IMR-90 (cell line): ENCODE data around the gene IQSEC1. TPM values are rescaled to one million over a fixed set of nuclear protein-coding genes. Genes with fewer than 3 reads are reported as not detected.

ENCODE experiments used
- ATAC-seq: fragments of 200-7000 bp; cut with Tn5 transposase; 2 replicates; pipeline ENCODE4 v1.9.1; 2020; ENCODE audit warnings: low read depth, mild to moderate bottlenecking, moderate library complexity
- BruUV-seq: library from RNA; stranded (reverse); fragments of 400-500 nt; replicated peaks from 2 replicates; lab custom pipeline; 2021; lab: Mats Ljungman, UMichigan
- CTCF ChIA-PET: fragments of 300-600 bp; formaldehyde crosslinking; extraction: SDS; loops from one replicate; lab custom pipeline; 2021; ENCODE audit warnings: antibody characterized with exemption; lab: Yijun Ruan, JAX
- POLR2A ChIA-PET: fragments of 300-600 bp; sonication (Branson Sonifier 250); formaldehyde crosslinking; loops from one replicate; lab custom pipeline; 2022; ENCODE audit warnings: antibody characterized with exemption; ENCODE audit not compliant: unreplicated experiment; lab: Charles Lee
- DNase-seq: peaks from one replicate; pipeline ENCODE4 v3.0.0; 2013
- H2AFZ ChIP-seq: replicated peaks from 2 replicates; pipeline ENCODE3; 2013; ENCODE audit warnings: low read length, mild to moderate bottlenecking; ENCODE audit not compliant: poor library complexity
- H2AK5ac ChIP-seq: 2 replicates; pipeline ENCODE4 v1.6.1; 2013; ENCODE audit warnings: low read depth, low read length, inconsistent platforms
- H2AK9ac ChIP-seq: replicated peaks from 2 replicates; pipeline ENCODE3; 2013; ENCODE audit warnings: mild to moderate bottlenecking, low read depth, low read length, moderate library complexity; ENCODE audit not compliant: poor library complexity
- H2BK120ac ChIP-seq: 2 replicates; pipeline ENCODE4 v1.6.1; 2013; ENCODE audit warnings: low read depth, low read length, inconsistent platforms
- H2BK15ac ChIP-seq: 3 replicates; pipeline ENCODE4 v1.6.1; 2013; ENCODE audit warnings: low read depth, low read length, inconsistent platforms
- H2BK20ac ChIP-seq: 2 replicates; pipeline ENCODE4 v1.6.1; 2013; ENCODE audit warnings: low read depth, mild to moderate bottlenecking, inconsistent platforms, low read length, moderate library complexity
- H2BK5ac ChIP-seq: 2 replicates; pipeline ENCODE4 v1.6.1; 2013; ENCODE audit warnings: mild to moderate bottlenecking, low read depth, low read length, inconsistent platforms; ENCODE audit not compliant: poor library complexity, severe bottlenecking
- H3K14ac ChIP-seq: replicated peaks from 2 replicates; pipeline ENCODE4 v1.6.1; 2013; ENCODE audit warnings: low read depth, low read length, inconsistent platforms
- H3K18ac ChIP-seq: 2 replicates; pipeline ENCODE4 v1.6.1; 2013; ENCODE audit warnings: low read depth, low read length, control low read depth
- H3K23ac ChIP-seq: 2 replicates; pipeline ENCODE4 v1.6.1; 2013; ENCODE audit warnings: low read depth, low read length, inconsistent platforms
- H3K27ac ChIP-seq: 2 replicates; pipeline ENCODE4 v1.5.1; 2013; ENCODE audit warnings: mild to moderate bottlenecking, control low read depth, low read length; ENCODE audit not compliant: insufficient read depth
- H3K27me3 ChIP-seq: 2 replicates; pipeline ENCODE4 v1.6.1; 2013; ENCODE audit warnings: low read length; ENCODE audit not compliant: control insufficient read depth, insufficient read depth
- H3K36me3 ChIP-seq: 2 replicates; pipeline ENCODE4 v1.6.1; 2013; ENCODE audit warnings: low read length, mixed read lengths; ENCODE audit not compliant: control insufficient read depth, insufficient read depth
- H3K4ac ChIP-seq: 2 replicates; pipeline ENCODE4 v1.6.1; 2013; ENCODE audit warnings: low read depth, low read length, inconsistent platforms
- H3K4me1 ChIP-seq: 2 replicates; pipeline ENCODE4 v1.6.1; 2013; ENCODE audit warnings: low read length, mixed read lengths; ENCODE audit not compliant: control insufficient read depth, insufficient read depth
- H3K4me2 ChIP-seq: 2 replicates; pipeline ENCODE4 v1.6.1; 2013; ENCODE audit warnings: low read depth, mild to moderate bottlenecking, control low read depth, low read length, moderate library complexity
- H3K4me3 ChIP-seq: 2 replicates; pipeline ENCODE4 v1.5.1; 2013; ENCODE audit warnings: low read depth, mild to moderate bottlenecking, control low read depth, low read length, moderate library complexity; ENCODE audit not compliant: insufficient read depth
- H3K56ac ChIP-seq: 2 replicates; pipeline ENCODE4 v1.6.1; 2013; ENCODE audit warnings: low read length, inconsistent platforms; ENCODE audit not compliant: insufficient read depth; ENCODE audit errors: extremely low read depth
- H3K79me1 ChIP-seq, 2 experiments: 2 replicates each; pipeline ENCODE4 v1.6.1; 2013; ENCODE audit warnings: low read length in 2 of 2, inconsistent platforms in 1 of 2, low read depth in 1 of 2
- H3K9ac ChIP-seq: 2 replicates; pipeline ENCODE4 v1.6.1; 2013; ENCODE audit warnings: low read depth, low read length, control low read depth
- H3K9me1 ChIP-seq: 2 replicates; pipeline ENCODE4 v1.6.1; 2013; ENCODE audit warnings: low read length, inconsistent platforms; ENCODE audit not compliant: insufficient read depth
- H3K9me3 ChIP-seq: 2 replicates; pipeline ENCODE4 v1.6.1; 2013; ENCODE audit warnings: low read length; ENCODE audit not compliant: control insufficient read depth, insufficient read depth
- H4K20me1 ChIP-seq: 2 replicates; pipeline ENCODE4 v1.6.1; 2013; ENCODE audit warnings: low read length, inconsistent platforms; ENCODE audit not compliant: insufficient read depth
- H4K5ac ChIP-seq: 2 replicates; pipeline ENCODE4 v1.6.1; 2013; ENCODE audit warnings: mild to moderate bottlenecking, low read depth, low read length, control low read depth
- H4K8ac ChIP-seq, 2 experiments: 2 replicates each; pipeline ENCODE4 v1.6.1; 2013; ENCODE audit warnings: low read depth in 2 of 2, low read length in 2 of 2, control low read depth in 1 of 2, inconsistent platforms in 1 of 2
- H4K91ac ChIP-seq: 2 replicates; pipeline ENCODE4 v1.6.1; 2013; ENCODE audit warnings: low read depth, low read length, inconsistent platforms; ENCODE audit not compliant: insufficient read depth
- BHLHE40 ChIP-seq: fragments of 150-350 bp; IDR thresholded peaks from 2 replicates; pipeline ENCODE4 v1.6.1; 2016; ENCODE audit warnings: mild to moderate bottlenecking, low read depth, low read length
- CHD1 ChIP-seq: IDR thresholded peaks from 2 replicates; pipeline ENCODE4 v1.6.1; 2012; ENCODE audit warnings: low read depth, low read length, improper control_type of control experiment
- ELK1 ChIP-seq: fragments of 150-350 bp; IDR thresholded peaks from 2 replicates; pipeline ENCODE4 v1.6.1; 2016; ENCODE audit warnings: low read depth, mild to moderate bottlenecking, low read length, moderate library complexity, borderline replicate concordance
- FOS ChIP-seq: fragments of 150-350 bp; IDR thresholded peaks from 2 replicates; pipeline ENCODE4 v1.6.1; 2016; ENCODE audit warnings: low read depth, low read length
- MAZ ChIP-seq: IDR thresholded peaks from 2 replicates; pipeline ENCODE4 v1.6.1; 2012; ENCODE audit warnings: low read depth, mild to moderate bottlenecking, low read length, improper control_type of control experiment, moderate library complexity, borderline replicate concordance
- POLR2A ChIP-seq: IDR thresholded peaks from 2 replicates; pipeline ENCODE4 v1.6.1; 2012; ENCODE audit warnings: mild to moderate bottlenecking, low read depth, low read length
- RCOR1 ChIP-seq: IDR thresholded peaks from 2 replicates; pipeline ENCODE4 v1.6.1; 2012; ENCODE audit warnings: mild to moderate bottlenecking, low read length, improper control_type of control experiment; ENCODE audit not compliant: insufficient replicate concordance
- RFX5 ChIP-seq: IDR thresholded peaks from 2 replicates; pipeline ENCODE4 v1.8.0; 2012; ENCODE audit warnings: low read depth, mild to moderate bottlenecking, low read length, moderate library complexity
- SMC3 ChIP-seq: fragments of 150-350 bp; IDR thresholded peaks from 2 replicates; pipeline ENCODE4 v1.6.1; 2016; ENCODE audit warnings: low read depth, mild to moderate bottlenecking, antibody characterized with exemption, low read length, moderate library complexity
- USF2 ChIP-seq: fragments of 150-350 bp; IDR thresholded peaks from 2 replicates; pipeline ENCODE4 v1.6.1; 2017; ENCODE audit warnings: mild to moderate bottlenecking, antibody characterized with exemption, low read length, low read depth
- WGBS, 2 experiments: methylation state at CpG; one replicate each; pipeline versions ENCODE4 v1.1.5 to v1.1.7; 2013; ENCODE audit warnings: missing lambda C conversion rate in 2 of 2; ENCODE audit not compliant: insufficient read length in 1 of 2; ENCODE audit errors: extremely low coverage in 2 of 2; 5-methylcytosine and 5-hydroxymethylcytosine counted together
- dilution Hi-C: fragments of 300-500 bp; cut with HindIII; formaldehyde crosslinking; loops from one replicate; pipeline ENCODE4 v1.14.3; 2018; ENCODE audit warnings: low sequenced_read_pairs; ENCODE audit not compliant: unreplicated experiment
- in situ Hi-C: fragments of 300-500 bp; cut with MboI; formaldehyde crosslinking; loops from 3 replicates; pipeline ENCODE4 v1.14.3; 2019; ENCODE audit warnings: low sequenced_read_pairs, inconsistent platforms, mixed read lengths
- intact Hi-C: fragments of 100-400 bp; cut with micrococcal nuclease; formaldehyde crosslinking; loops from 2 replicates; pipeline ENCODE4 v1.10.0; 2022
- polyA plus RNA-seq, 3 experiments: library from polyadenylated mRNA; depleted of rRNA; stranded (reverse); fragments of >200 nt; gene quantifications; 2 replicates each; pipeline ENCODE4 v1.2.3, GENCODE V29; 2012; ENCODE audit warnings: low replicate concordance in 1 of 3
- total RNA-seq: library from RNA; depleted of rRNA; stranded (reverse); fragments of >200 nt; gene quantifications from 2 replicates; pipeline ENCODE4 v1.2.3, GENCODE V29; 2012

IQSEC1 gene
- total and polyA plus RNA-seq, 2 of the 4 experiments (the other 2 are of a cell fraction) = 5.9 to 11.9 TPM

GRCh38 chr3:12931273-12931905 lies 141.8 kb downstream of the IQSEC1 start:
- Histone ChIP-seq H3K9ac (no peak overlapping the region), H2BK15ac (no peak overlapping the region), H3K36me3 (peaks cover 36% of the 10 kb centered on the region), H3K4me2 (no peak overlapping the region), H3K27ac (no peak overlapping the region), H3K4me1 (peaks cover 4% of the 10 kb centered on the region; the same call in 1 of the 2 replicates), H4K20me1 (peaks cover 42% of the 10 kb centered on the region), H3K4ac (no peak overlapping the region), H3K56ac (no peak overlapping the region), H4K91ac (no peak overlapping the region), H3K18ac (no peak overlapping the region), H4K8ac (no peak overlapping the region), H3K27me3 (no peaks in the 10 kb centered on the region), H3K9me3 (no peaks in the 10 kb centered on the region), H3K23ac (no peak overlapping the region), H2AK5ac (no peak overlapping the region), H2AFZ (no peak overlapping the region), H3K9me1 (peaks cover 12% of the 10 kb centered on the region; the same call in 1 of the 2 replicates), H4K5ac (no peak overlapping the region), H3K79me1 (peaks cover 19 to 40% of the 10 kb centered on the region in 2 experiments), H3K4me3 (no peak overlapping the region), H2BK20ac (no peak overlapping the region), H2BK120ac (no peak overlapping the region), H3K14ac (no peak overlapping the region), H2BK5ac (no peak overlapping the region), H2AK9ac (no peak overlapping the region)
- intact Hi-C loops = no loop called here
- ATAC-seq (no peak), DNase-seq (no peak)
- in situ Hi-C loops = no loop called here
- 97% methylated on average over 7 of the region's 14 CpGs; no CpG with 5 or more reads in 1 of the 2 experiments for WGBS, 2 experiments
- ChIA-PET CTCF (no interaction called here), POLR2A (no interaction called here)
- no peak for TF ChIP-seq CHD1
- no peak for TF ChIP-seq MAZ
- TF ChIP-seq ELK1 = no peak
- TF ChIP-seq RCOR1 = no peak
- no peak for TF ChIP-seq RFX5
- no peak for TF ChIP-seq FOS
- TF ChIP-seq POLR2A = no peak
- TF ChIP-seq SMC3 = no peak
- TF ChIP-seq USF2 = no peak
- no peak for TF ChIP-seq BHLHE40
- BruUV-seq = no TSS peak
- dilution Hi-C loops = no loop called here
